H1 (cell line): ENCODE data around the gene ADGRV1. TPM values are rescaled to one million over a fixed set of nuclear protein-coding genes. Genes with fewer than 3 reads are reported as not detected.

ENCODE experiments used
- CTCF ChIA-PET: fragments of 300-600 bp; sonication (Branson Sonifier 250); formaldehyde crosslinking; loops from one replicate; lab custom pipeline; 2021; ENCODE audit not compliant: partially characterized antibody; lab: Charles Lee
- POLR2A ChIA-PET: fragments of 300-600 bp; sonication (Branson Sonifier 250); formaldehyde crosslinking; loops from one replicate; lab custom pipeline; 2021; ENCODE audit warnings: inconsistent platforms; ENCODE audit not compliant: partially characterized antibody; lab: Charles Lee
- DNase-seq, 2 experiments: peaks; one replicate each; pipeline versions ENCODE4 v3.0.0 to v3.0.0-alpha.2; 2010 to 2022; ENCODE audit warnings: low spot score in 2 of 2, low read depth in 1 of 2, mixed read lengths in 1 of 2
- FAIRE-seq: peaks from 2 replicates; lab custom pipeline; 2011; peaks lifted over from hg19 to GRCh38; lab: Jason Lieb, UNC
- H2AFZ ChIP-seq: 2 replicates; pipeline ENCODE4 v1.8.1; 2012; ENCODE audit warnings: low read length, inconsistent platforms
- H2AK5ac ChIP-seq: 2 replicates; pipeline ENCODE4 v1.6.1; 2013; ENCODE audit warnings: low read depth, low read length
- H2BK120ac ChIP-seq: replicated peaks from 2 replicates; pipeline ENCODE3; 2013; ENCODE audit warnings: low read depth, low read length, inconsistent platforms
- H2BK12ac ChIP-seq: 2 replicates; pipeline ENCODE4 v1.6.1; 2013; ENCODE audit warnings: low read depth, low read length
- H2BK15ac ChIP-seq: 2 replicates; pipeline ENCODE4 v1.6.1; 2013; ENCODE audit warnings: low read length
- H2BK20ac ChIP-seq: 2 replicates; pipeline ENCODE4 v1.6.1; 2013; ENCODE audit warnings: low read length
- H2BK5ac ChIP-seq: 2 replicates; pipeline ENCODE4 v1.6.1; 2013; ENCODE audit warnings: low read depth, low read length
- H3K14ac ChIP-seq: 2 replicates; pipeline ENCODE4 v1.6.1; 2013; ENCODE audit warnings: inconsistent platforms; ENCODE audit not compliant: insufficient read length
- H3K18ac ChIP-seq: 2 replicates; pipeline ENCODE4 v1.6.1; 2013; ENCODE audit warnings: low read length; ENCODE audit errors: extremely low read depth
- H3K23ac ChIP-seq: 2 replicates; pipeline ENCODE4 v1.6.1; 2013; ENCODE audit warnings: inconsistent platforms; ENCODE audit not compliant: insufficient read length
- H3K23me2 ChIP-seq: 2 replicates; pipeline ENCODE4 v1.6.1; 2013; ENCODE audit warnings: low read depth, low read length
- H3K27ac ChIP-seq: 2 replicates; pipeline ENCODE4 v1.6.1; 2011; ENCODE audit warnings: low read depth, low read length, inconsistent platforms
- H3K27me3 ChIP-seq, 4 experiments: replicated peaks in 1 of 4; 1 replicate in 1 of 4; 2 replicates in 3 of 4; pipeline versions ENCODE4 v1.6.1 to v1.8.1; 2011 to 2013; ENCODE audit warnings: low read length in 3 of 4, mild to moderate bottlenecking in 3 of 4, inconsistent platforms in 2 of 4, mixed read lengths in 2 of 4, moderate library complexity in 1 of 4; ENCODE audit not compliant: control insufficient read depth in 3 of 4, insufficient read depth in 3 of 4; ENCODE audit errors: extremely low read depth in 1 of 4
- H3K36me3 ChIP-seq, 4 experiments: 2 replicates each; pipeline versions ENCODE4 v1.6.1 to v1.8.1; 2011 to 2013; ENCODE audit warnings: mild to moderate bottlenecking in 4 of 4, low read length in 3 of 4, moderate library complexity in 2 of 4, control low read depth in 1 of 4, inconsistent platforms in 1 of 4; ENCODE audit not compliant: insufficient read depth in 4 of 4, control insufficient read depth in 2 of 4
- H3K4ac ChIP-seq: replicated peaks from 2 replicates; pipeline ENCODE3; 2013; ENCODE audit warnings: low read length, low read depth, mixed read lengths, inconsistent platforms; ENCODE audit not compliant: insufficient read length
- H3K4me1 ChIP-seq, 4 experiments: replicated peaks in 1 of 4; 1 replicate in 1 of 4; 2 replicates in 3 of 4; pipeline versions ENCODE4 v1.6.1 to v1.8.1; 2011 to 2013; ENCODE audit warnings: low read length in 3 of 4, inconsistent platforms in 2 of 4, mixed read lengths in 1 of 4; ENCODE audit not compliant: insufficient read depth in 4 of 4, control insufficient read depth in 3 of 4
- H3K4me2 ChIP-seq, 2 experiments: 2 replicates each; pipeline versions ENCODE4 v1.6.1 to v1.8.1; 2011 to 2013; ENCODE audit warnings: low read depth in 2 of 2, low read length in 2 of 2, control low read depth in 1 of 2, inconsistent platforms in 1 of 2, mild to moderate bottlenecking in 1 of 2; ENCODE audit not compliant: insufficient read depth in 1 of 2
- H3K4me3 ChIP-seq, 4 experiments: fragments of 200-600, 300-600 bp in 1 of 4; sonication (generic), shearing (Covaris generic), sonication (Bioruptor Twin) in 1 of 4; 2 replicates each; pipeline versions ENCODE4 v1.5.1 to v1.8.1; 2011 to 2016; ENCODE audit warnings: low read length in 4 of 4, low read depth in 3 of 4, control low read depth in 2 of 4, inconsistent platforms in 2 of 4, mild to moderate bottlenecking in 2 of 4, mixed read lengths in 1 of 4, moderate library complexity in 1 of 4; ENCODE audit not compliant: insufficient read depth in 2 of 4; ENCODE audit errors: extremely low read depth in 1 of 4
- H3K56ac ChIP-seq: replicated peaks from 2 replicates; pipeline ENCODE3; 2013; ENCODE audit warnings: low read depth, mild to moderate bottlenecking, mixed read lengths, low read length, inconsistent platforms; ENCODE audit not compliant: insufficient read length
- H3K79me1 ChIP-seq: 2 replicates; pipeline ENCODE4 v1.6.1; 2013; ENCODE audit warnings: low read depth, low read length, control low read depth
- H3K79me2 ChIP-seq, 2 experiments: 2 replicates each; pipeline versions ENCODE4 v1.6.1 to v1.8.1; 2012 to 2013; ENCODE audit warnings: low read length in 2 of 2, mild to moderate bottlenecking in 2 of 2, inconsistent platforms in 1 of 2; ENCODE audit not compliant: insufficient read depth in 2 of 2, control insufficient read depth in 1 of 2
- H3K9ac ChIP-seq, 4 experiments: replicated peaks in 1 of 4; 1 replicate in 1 of 4; 2 replicates in 3 of 4; pipeline versions ENCODE4 v1.6.1 to v1.8.1; 2011 to 2013; ENCODE audit warnings: low read depth in 3 of 4, low read length in 3 of 4, control low read depth in 2 of 4, mild to moderate bottlenecking in 2 of 4, moderate library complexity in 2 of 4, inconsistent platforms in 1 of 4; ENCODE audit errors: extremely low read depth in 1 of 4
- H3K9me3 ChIP-seq, 2 experiments: 2 replicates each; pipeline versions ENCODE4 v1.6.1 to v1.8.1; 2012 to 2013; ENCODE audit warnings: mild to moderate bottlenecking in 2 of 2, moderate library complexity in 2 of 2, control low read depth in 1 of 2, inconsistent platforms in 1 of 2, low read depth in 1 of 2, low read length in 1 of 2, mixed read lengths in 1 of 2; ENCODE audit not compliant: insufficient read depth in 2 of 2
- H4K20me1 ChIP-seq, 2 experiments: replicated peaks in 1 of 2; 2 replicates each; pipeline versions ENCODE3 to v1.8.1; 2011 to 2013; ENCODE audit warnings: inconsistent platforms in 2 of 2, low read length in 2 of 2, mild to moderate bottlenecking in 1 of 2; ENCODE audit not compliant: insufficient read depth in 2 of 2, control insufficient read depth in 1 of 2
- H4K5ac ChIP-seq: 2 replicates; pipeline ENCODE4 v1.6.1; 2013; ENCODE audit warnings: low read length, low read depth, mixed read lengths, inconsistent platforms; ENCODE audit not compliant: insufficient read length
- H4K8ac ChIP-seq: 2 replicates; pipeline ENCODE4 v1.8.0; 2013; ENCODE audit warnings: mild to moderate bottlenecking, moderate library complexity, low read length, inconsistent platforms; ENCODE audit not compliant: insufficient read depth; ENCODE audit errors: extremely low read depth
- H4K91ac ChIP-seq: replicated peaks from 2 replicates; pipeline ENCODE3; 2013; ENCODE audit warnings: low read length, mixed read lengths, inconsistent platforms; ENCODE audit not compliant: insufficient read length
- ATF3 ChIP-seq: IDR thresholded peaks from 2 replicates; pipeline ENCODE4 v1.6.1; 2011; ENCODE audit warnings: low read depth, mild to moderate bottlenecking, low read length; ENCODE audit not compliant: insufficient read depth
- CBX5 ChIP-seq: fragments of 300-800, 300-1000 bp; sonication (generic); IDR thresholded peaks from 2 replicates; pipeline ENCODE4 v1.7.1; 2016; ENCODE audit warnings: antibody characterized with exemption, low read length, low read depth
- CBX8 ChIP-seq: fragments of 300-800, 300-1000 bp; sonication (generic); IDR thresholded peaks from 2 replicates; pipeline ENCODE4 v1.7.1; 2016; ENCODE audit warnings: low read depth, low read length, borderline replicate concordance
- TCF12 ChIP-seq: IDR thresholded peaks from 2 replicates; pipeline ENCODE4 v1.6.1; 2011; ENCODE audit warnings: low read depth, mild to moderate bottlenecking, low read length
- YY1 ChIP-seq: IDR thresholded peaks from 2 replicates; pipeline ENCODE4 v1.6.1; 2011; ENCODE audit warnings: low read depth, mild to moderate bottlenecking, low read length
- WGBS, 2 experiments: shearing (Covaris generic) in 1 of 2; methylation state at CpG; one replicate each; pipeline versions ENCODE4 v1.1.6 to v1.1.7; 2013 to 2015; ENCODE audit warnings: low lambda C conversion rate in 2 of 2, mixed read lengths in 2 of 2, inconsistent platforms in 1 of 2, low coverage in 1 of 2, missing lambda C conversion rate in 1 of 2; ENCODE audit not compliant: insufficient replicate concordance in 2 of 2, insufficient coverage in 1 of 2, insufficient read length in 1 of 2; ENCODE audit errors: extremely low coverage in 1 of 2, missing lambda C conversion rate in 1 of 2; 5-methylcytosine and 5-hydroxymethylcytosine counted together
- polyA plus RNA-seq, 7 experiments: library from polyadenylated mRNA; depleted of rRNA in 3 of 7; stranded (reverse) in 5 of 7; unstranded in 2 of 7; fragments of >200 nt in 5 of 7; fragments of 200-250 nt in 2 of 7; gene quantifications; 1 replicate in 5 of 7; 2 replicates in 1 of 7; 4 replicates in 1 of 7; pipeline versions ENCODE4 v1.2.1 to v1.2.3, GENCODE V29; 2011 to 2013; ENCODE audit warnings: missing spikeins in 2 of 7, mixed read lengths in 2 of 7
- total RNA-seq: library from RNA; stranded (reverse); fragmentation: NEBNext Ultra II Directional; extraction: Animal tissue kit (Norgen Biotek cat#: 25700); gene quantifications from 2 replicates; pipeline ENCODE4 v1.2.1, GENCODE V29; 2021

The ADGRV1 gene
- total and polyA plus RNA-seq, 2 of the 8 experiments (the other 6 are each of a cell fraction or from before 2014, with no cell fraction given) = 53.1 to 62.2 TPM

GRCh38 chr5:90793183-90793582 is 234.6 kb downstream of the ADGRV1 start:
- H3K4me3 ChIP-seq = no peak overlapping the region
- TF ChIP-seq TCF12 = no peak
- no peak for TF ChIP-seq ATF3
- TF ChIP-seq CBX8 = no peak
- TF ChIP-seq CBX5 = no peak
- TF ChIP-seq YY1 = no peak
- no peak overlapping the region for H3K4ac ChIP-seq
- no peaks in the 10 kb centered on the region for H3K79me2 ChIP-seq
- H3K27me3 ChIP-seq = no peaks in the 10 kb centered on the region
- no peak overlapping the region for H3K56ac ChIP-seq
- H2BK12ac ChIP-seq = no peak overlapping the region
- H3K79me1 ChIP-seq = no peaks in the 10 kb centered on the region
- FAIRE-seq = no peak
- H3K9me3 ChIP-seq = peaks cover 24 to 27% of the 10 kb centered on the region in 2 experiments
- no peak overlapping the region for H3K23ac ChIP-seq
- no peak overlapping the region for H2AK5ac ChIP-seq
- no peak for DNase-seq
- H3K18ac ChIP-seq = no peak overlapping the region
- no peak overlapping the region for H3K14ac ChIP-seq
- peaks cover 9 to 76% (median 52%) of the 10 kb centered on the region in 4 experiments for H3K36me3 ChIP-seq
- no peaks in the 10 kb centered on the region for H4K20me1 ChIP-seq
- no peak overlapping the region for H2BK120ac ChIP-seq
- H4K91ac ChIP-seq = no peak overlapping the region
- CTCF ChIA-PET = interaction anchor here (2.1 to 3.8 kb wide), 2 partner anchors 9 to 11 kb away, joined by 14 to 25 read pairs; no protein-coding TSS in a partner anchor
- POLR2A ChIA-PET = no interaction called here
- H2BK5ac ChIP-seq = no peak overlapping the region
- no peak overlapping the region for H2BK15ac ChIP-seq
- H3K4me2 ChIP-seq = no peak overlapping the region
- no peak overlapping the region for H2BK20ac ChIP-seq
- H4K5ac ChIP-seq = no peak overlapping the region
- H2AFZ ChIP-seq = no peak overlapping the region
- no peak overlapping the region for H3K9ac ChIP-seq
- H4K8ac ChIP-seq = no peak overlapping the region
- H3K23me2 ChIP-seq = no peaks in the 10 kb centered on the region
- WGBS, 2 experiments = 90% methylated on average over 2 of the region's 2 CpGs; no CpG with 5 or more reads in 1 of the 2 experiments
- H3K4me1 ChIP-seq = no peaks in the 10 kb centered on the region
- H3K27ac ChIP-seq = no peak overlapping the region
